Occipital lobe (tissue), 2 donors: ENCODE results near the gene ROR2. TPM values are rescaled to one million over a fixed set of nuclear protein-coding genes. Genes with fewer than 3 reads are reported as not detected.
"Not testable (repeated sequence)": the region's sequence is repeated elsewhere in the genome, so short reads cannot be mapped to it uniquely, and the experiment has no call there.

Experiments
- DNase-seq: peaks from one replicate; lab custom pipeline; 2025; lab: John Stamatoyannopoulos, UW
- total RNA-seq: library from RNA; depleted of rRNA; stranded (reverse); fragments of >200 nt; gene quantifications from one replicate; pipeline ENCODE4 v1.2.3, GENCODE V29; 2014

The ROR2 gene
- total RNA-seq, 1 donor from 2014 or later, result 0.94 TPM

DNA sequence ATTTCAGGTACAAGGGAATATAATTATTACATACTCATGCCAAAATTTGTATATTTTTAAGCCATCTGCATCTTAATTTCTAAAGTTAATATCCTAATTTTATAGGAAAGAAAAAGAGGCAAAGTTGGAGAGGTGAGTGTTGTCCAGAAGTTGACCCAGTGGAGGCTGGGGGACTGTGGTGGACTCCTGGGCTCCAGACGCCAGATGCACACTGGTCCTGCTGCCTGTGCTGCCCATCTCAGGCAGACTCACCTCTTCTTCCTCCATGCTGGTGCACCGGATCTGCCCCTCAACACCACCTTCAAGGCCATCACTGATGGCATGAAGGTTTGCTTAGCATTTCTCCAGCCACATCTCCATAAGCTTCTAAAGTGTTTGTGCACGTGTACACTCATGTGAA, 305.6 kb downstream of the ROR2 start:
- no peak for DNase-seq

- no peak for DNase-seq
Observed at GRCh38 chr9:91643481-91644077, 306.4 kb downstream of the ROR2 start.

GRCh38 chr9:91642771-91643170, 307.3 kb downstream of the ROR2 start:
- no peak for DNase-seq

- DNase-seq, result no peak
Observed at GRCh38 chr9:91640428-91640827, 309.6 kb downstream of the ROR2 start.

GRCh38 chr9:91639054-91639453, 311.0 kb downstream of the ROR2 start:
- no peak for DNase-seq

GRCh38 chr9:91634832-91635231, 315.2 kb downstream of the ROR2 start:
- DNase-seq, result not testable (repeated sequence)

GRCh38 chr9:91629718-91630117, 320.3 kb downstream of the ROR2 start:
- no peak for DNase-seq

DNA sequence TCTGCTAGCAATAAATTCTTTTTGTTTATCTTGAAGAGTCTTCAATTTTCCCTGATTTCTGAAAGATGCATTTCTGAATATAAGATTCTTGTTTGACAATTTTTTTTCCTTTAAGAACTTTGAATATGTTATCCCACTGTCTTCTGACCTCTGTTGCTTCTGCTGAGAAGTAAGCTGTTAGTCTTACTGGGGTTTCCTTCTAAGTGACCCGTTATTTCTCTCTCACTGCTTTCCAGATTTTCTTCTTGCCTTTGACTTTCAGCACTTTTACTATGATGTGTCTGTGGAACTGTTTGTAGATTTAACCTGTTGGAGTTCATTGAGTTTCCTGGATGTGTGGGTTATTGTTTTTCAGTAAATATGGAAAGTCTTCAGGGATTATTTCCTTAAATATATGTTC, 321.1 kb downstream of the ROR2 start:
- no peak for DNase-seq

DNA sequence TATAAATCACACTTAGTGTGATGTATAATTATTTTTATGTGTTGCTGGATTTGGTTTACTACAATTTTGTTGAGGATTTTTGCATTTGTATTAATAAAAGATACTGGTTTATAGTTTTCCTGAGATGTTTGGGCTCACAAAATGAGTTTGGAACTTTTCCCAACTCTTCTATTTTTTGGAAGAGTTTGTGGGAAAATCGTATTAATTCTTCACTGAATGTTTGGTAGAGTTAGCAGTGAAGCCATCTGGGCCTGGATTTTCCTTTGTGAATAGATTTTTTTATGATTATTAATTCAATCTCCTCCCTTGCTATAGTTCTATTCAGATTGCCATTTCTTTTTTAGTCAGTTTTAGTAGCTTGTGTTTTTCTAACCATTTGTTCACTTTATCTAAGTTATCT, 324.7 kb downstream of the ROR2 start:
- DNase-seq, result no peak

DNA sequence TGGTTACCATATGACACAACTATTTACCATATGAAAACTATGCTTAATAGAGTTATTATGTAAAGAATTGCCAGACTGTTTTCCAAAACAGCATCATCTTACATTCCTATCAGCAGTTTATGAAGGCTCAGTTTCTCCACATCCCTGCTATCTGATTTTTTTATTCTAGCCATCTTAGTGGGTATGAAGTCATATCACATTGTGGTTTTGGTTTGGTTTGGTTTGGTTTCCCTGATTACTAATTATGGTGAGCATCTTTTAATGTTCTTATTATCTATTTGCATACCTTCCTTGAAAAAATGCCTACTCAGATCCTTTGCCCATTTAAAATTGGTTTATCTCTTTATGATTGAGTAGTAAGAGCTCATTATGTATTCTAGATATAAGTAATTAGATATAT, 327.0 kb downstream of the ROR2 start:
- no peak for DNase-seq

DNA sequence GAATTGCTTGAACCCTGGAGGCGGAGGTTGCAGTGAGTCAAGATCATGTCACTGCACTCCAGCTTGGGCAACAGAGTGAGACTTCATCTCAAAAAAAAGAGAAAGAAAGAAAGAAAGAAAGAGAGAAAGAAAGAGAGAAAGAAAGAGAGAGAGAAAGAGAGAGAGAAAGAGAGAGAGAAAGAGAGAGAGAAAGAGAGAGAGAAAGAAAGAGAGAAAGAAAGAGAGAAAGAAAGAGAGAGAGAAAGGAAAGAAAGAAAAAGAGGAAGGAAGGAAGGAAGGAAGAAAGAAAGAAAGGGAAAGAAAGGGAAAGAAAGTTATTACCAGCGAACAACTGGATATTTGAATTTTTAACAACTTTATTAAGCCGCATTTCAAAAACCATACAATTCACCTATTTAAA, 327.9 kb downstream of the ROR2 start:
- DNase-seq, result not testable (repeated sequence)

GRCh38 chr9:91614044-91614443, 336.0 kb downstream of the ROR2 start:
- not testable (repeated sequence) for DNase-seq

DNA sequence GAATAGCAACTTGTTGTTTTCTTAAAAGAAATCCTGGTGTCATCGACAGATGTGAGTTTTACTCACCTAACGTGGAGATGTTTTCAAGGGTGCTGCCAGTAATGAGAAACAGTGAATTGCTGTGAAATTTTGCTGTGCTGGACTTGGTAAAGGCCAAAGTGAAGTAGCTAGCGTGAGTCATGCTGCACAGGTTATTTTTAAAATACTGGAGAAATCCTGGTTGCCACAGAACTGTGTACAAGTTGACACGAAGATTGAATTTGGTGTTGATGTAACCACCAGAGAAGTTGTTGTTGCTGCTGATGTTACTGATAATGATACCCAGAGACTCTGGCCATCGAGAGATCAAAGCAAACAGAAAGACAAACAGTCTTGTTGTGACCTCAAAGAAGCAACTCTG, 338.4 kb downstream of the ROR2 start:
- no peak for DNase-seq

- no peak for DNase-seq
Observed at GRCh38 chr9:91606255-91606995, 343.6 kb downstream of the ROR2 start.

DNA sequence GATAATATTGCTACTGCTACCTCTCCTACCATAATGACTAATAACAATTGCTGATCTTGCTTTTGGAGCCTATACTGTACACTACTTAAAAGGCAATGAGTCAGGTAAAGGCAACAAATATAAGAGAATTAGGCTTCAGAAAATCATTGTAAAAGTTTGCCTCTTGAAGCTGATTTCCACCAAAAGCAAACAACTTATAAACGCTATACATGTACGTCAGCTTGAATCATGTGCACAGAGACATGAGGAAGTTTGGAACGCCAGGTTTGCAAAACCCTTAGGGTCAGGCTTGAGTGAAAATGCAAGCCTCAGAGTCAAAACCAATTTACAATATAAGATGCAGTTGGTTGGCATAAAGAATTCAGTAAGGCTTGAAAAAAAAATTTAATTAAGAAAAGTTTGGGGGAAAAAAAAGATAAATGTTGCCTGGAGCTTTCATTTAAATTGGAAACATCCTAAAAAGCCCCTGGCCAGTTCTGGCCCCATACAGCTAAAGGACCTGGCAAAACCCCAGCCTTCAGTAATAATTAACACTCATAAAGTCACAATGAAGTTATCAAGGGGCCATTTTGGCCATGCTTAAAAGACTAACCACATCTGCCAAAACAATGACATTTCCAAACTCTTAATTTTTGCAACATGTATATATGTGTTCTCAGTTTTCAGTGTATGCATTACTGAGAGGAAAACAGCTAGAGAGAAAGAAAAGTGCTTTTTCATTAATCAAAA, 345.4 kb downstream of the ROR2 start:
- DNase-seq, result no peak

- no peak for DNase-seq
Observed at GRCh38 chr9:91603932-91604331, 346.1 kb downstream of the ROR2 start.

DNA sequence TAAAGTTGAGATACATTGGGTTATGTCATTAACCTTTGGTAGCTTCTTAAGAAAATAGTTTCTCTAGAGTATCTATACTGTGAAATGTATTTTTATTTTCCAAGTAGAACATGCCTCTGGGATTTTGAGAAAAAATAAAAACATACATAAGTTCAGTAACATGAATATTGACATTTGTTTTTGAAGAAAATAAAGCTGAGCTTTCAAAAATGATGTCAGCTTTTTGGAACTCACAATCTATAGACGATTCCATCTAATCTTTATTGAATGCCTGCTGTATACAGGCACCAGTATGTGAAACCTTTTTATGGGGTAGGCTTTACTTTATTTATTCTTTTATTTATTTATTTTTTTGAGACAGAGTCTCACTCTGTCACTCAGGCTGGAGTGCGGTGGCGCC, 350.5 kb downstream of the ROR2 start:
- no peak for DNase-seq

GRCh38 chr9:91591627-91592026, 358.4 kb downstream of the ROR2 start:
- DNase-seq, result no peak

- no peak for DNase-seq
Observed at GRCh38 chr9:91589101-91589553, 360.9 kb downstream of the ROR2 start.

GRCh38 chr9:91586282-91586681, 363.7 kb downstream of the ROR2 start:
- DNase-seq, result no peak

DNA sequence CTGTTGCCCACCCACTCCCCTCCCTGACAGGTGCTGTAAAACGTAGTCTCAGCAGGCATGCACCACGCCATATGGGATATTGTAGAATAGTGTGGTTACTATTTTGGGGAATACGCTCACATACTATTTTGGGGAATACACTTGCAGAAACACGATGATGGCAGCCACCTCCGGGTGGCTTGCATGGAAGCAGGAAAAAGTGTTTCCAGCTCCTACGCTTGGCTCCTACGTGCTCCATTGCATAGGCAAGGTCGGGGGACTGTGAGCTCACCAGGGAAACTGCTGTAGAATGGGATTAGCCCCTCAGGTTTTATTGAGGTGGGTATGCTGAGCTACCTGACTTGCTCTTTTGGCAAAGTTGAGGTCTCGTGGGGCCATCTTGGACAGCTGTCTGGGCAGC, 366.1 kb downstream of the ROR2 start:
- DNase-seq, result no peak

GRCh38 chr9:91583161-91583875, 366.7 kb downstream of the ROR2 start:
- no peak for DNase-seq
